GM23338 (cell line): Measurements from ENCODE around the gene FBXW7. TPM values are rescaled to one million over a fixed set of nuclear protein-coding genes. Genes with fewer than 3 reads are reported as not detected.

ENCODE experiments used
- ATAC-seq: fragments of 200-7000 bp; cut with Tn5 transposase; 3 replicates; pipeline ENCODE4 v1.9.1; 2020
- DNase-seq: peaks from one replicate; pipeline ENCODE4 v3.0.0-alpha.2; 2015; ENCODE audit warnings: low spot score
- H2AFZ ChIP-seq: fragments of 200-600 bp; sonication (generic); 2 replicates; pipeline ENCODE4 v1.8.0; 2016; ENCODE audit warnings: antibody characterized with exemption, mild to moderate bottlenecking, moderate library complexity
- H3F3A ChIP-seq: fragments of 200-600 bp; sonication (generic); replicated peaks from 2 replicates; pipeline ENCODE4 v1.8.0; 2017; ENCODE audit warnings: antibody characterized with exemption, mixed run types, low read depth
- H3K27ac ChIP-seq: fragments of 200-600 bp; sonication (generic); 2 replicates; pipeline ENCODE4 v1.6.1; 2016; ENCODE audit warnings: low read depth
- H3K27me3 ChIP-seq: fragments of 200-600 bp; sonication (generic); 2 replicates; pipeline ENCODE4 v1.8.0; 2016; ENCODE audit warnings: mild to moderate bottlenecking, mixed run types, moderate library complexity; ENCODE audit not compliant: insufficient read depth
- H3K36me3 ChIP-seq: fragments of 200-600 bp; sonication (generic); 2 replicates; pipeline ENCODE4 v1.8.0; 2016; ENCODE audit warnings: mild to moderate bottlenecking; ENCODE audit not compliant: insufficient read depth
- H3K4me1 ChIP-seq: fragments of 200-600 bp; sonication (generic); 2 replicates; pipeline ENCODE4 v1.8.0; 2016; ENCODE audit warnings: mild to moderate bottlenecking, moderate library complexity; ENCODE audit not compliant: insufficient read depth
- H3K4me2 ChIP-seq: fragments of 200-600 bp; sonication (generic); 2 replicates; pipeline ENCODE4 v1.7.1; 2017; ENCODE audit warnings: mixed run types
- H3K4me3 ChIP-seq: fragments of 200-600 bp; sonication (generic); 2 replicates; pipeline ENCODE4 v1.6.1; 2016; ENCODE audit warnings: mixed run types
- H3K79me2 ChIP-seq: fragments of 200-600 bp; sonication (generic); replicated peaks from 2 replicates; pipeline ENCODE4 v1.8.0; 2017; ENCODE audit warnings: mild to moderate bottlenecking; ENCODE audit not compliant: insufficient read depth
- H3K9me2 ChIP-seq: fragments of 200-600 bp; sonication (generic); 2 replicates; pipeline ENCODE4 v1.8.0; 2017; ENCODE audit not compliant: insufficient read depth
- H4K20me1 ChIP-seq: fragments of 200-600 bp; sonication (generic); replicated peaks from 2 replicates; pipeline ENCODE4 v1.8.0; 2017; ENCODE audit warnings: mild to moderate bottlenecking; ENCODE audit not compliant: insufficient read depth
- H3K27ac Mint-ChIP-seq: 2 replicates; pipeline ENCODE4 v1.8.0; 2020; ENCODE audit warnings: inconsistent platforms, mild to moderate bottlenecking, moderate library complexity, mixed read lengths
- H3K27me3 Mint-ChIP-seq: 3 replicates; pipeline ENCODE4 v1.8.0; 2022; ENCODE audit warnings: low read depth, mild to moderate bottlenecking, moderate library complexity, mixed read lengths, inconsistent platforms; ENCODE audit not compliant: insufficient read depth, poor library complexity
- H3K36me3 Mint-ChIP-seq: 3 replicates; pipeline ENCODE4 v1.8.0; 2021; ENCODE audit warnings: low read depth, mild to moderate bottlenecking, inconsistent platforms, moderate library complexity, mixed read lengths
- H3K4me1 Mint-ChIP-seq: 3 replicates; pipeline ENCODE4 v1.8.0; 2020; ENCODE audit warnings: mild to moderate bottlenecking, inconsistent platforms, mixed read lengths
- H3K4me3 Mint-ChIP-seq: 3 replicates; pipeline ENCODE4 v1.8.0; 2021; ENCODE audit warnings: moderate library complexity, mild to moderate bottlenecking, inconsistent platforms, mixed read lengths
- H3K9me3 Mint-ChIP-seq: 3 replicates; pipeline ENCODE4 v1.8.0; 2020; ENCODE audit warnings: moderate library complexity, mild to moderate bottlenecking, inconsistent platforms, mixed read lengths
- CTCF ChIP-seq, 2 experiments: fragments of 200-600 bp in 1 of 2; sonication (generic) in 1 of 2; conservative IDR thresholded peaks; 2 replicates each; pipeline versions ENCODE4 v1.5.1 to v1.6.1; 2016 to 2017; ENCODE audit warnings: antibody characterized with exemption in 2 of 2, low read depth in 2 of 2, mild to moderate bottlenecking in 2 of 2, moderate library complexity in 1 of 2
- EZH2phosphoT487 ChIP-seq: fragments of 200-600 bp; sonication (generic); IDR thresholded peaks from one replicate; pipeline ENCODE4 v1.8.1; 2018; ENCODE audit warnings: antibody characterized with exemption; ENCODE audit not compliant: unreplicated experiment
- JUNB ChIP-seq: IDR thresholded peaks from one replicate; pipeline ENCODE4 v1.6.1; 2016; ENCODE audit warnings: antibody characterized with exemption; ENCODE audit not compliant: unreplicated experiment
- NANOG ChIP-seq: IDR thresholded peaks from 2 replicates; pipeline ENCODE4 v1.6.1; 2016; ENCODE audit warnings: antibody characterized with exemption, borderline replicate concordance
- REST ChIP-seq: IDR thresholded peaks from one replicate; pipeline ENCODE4 v1.6.1; 2018; ENCODE audit warnings: antibody characterized with exemption; ENCODE audit not compliant: unreplicated experiment
- ZNF114 ChIP-seq: fragments of 250-450 bp; sonication (Bioruptor Pico); IDR thresholded peaks from 2 replicates; pipeline ENCODE4 v1.5.0; 2020; ENCODE audit warnings: mild to moderate bottlenecking, moderate library complexity
- ZNF462 ChIP-seq: fragments of 250-450 bp; sonication (Bioruptor Pico); IDR thresholded peaks from 2 replicates; pipeline ENCODE4 v1.5.0; 2020; ENCODE audit warnings: mild to moderate bottlenecking, moderate library complexity
- polyA plus RNA-seq: library from polyadenylated mRNA; unstranded; fragments of >200 nt; fragmentation: Nextera tagmentation; extraction: Ambion mirVana; gene quantifications from 2 replicates; pipeline ENCODE4 v1.2.1, GENCODE V29; 2016
- total RNA-seq: library from RNA; depleted of rRNA; stranded (reverse); fragments of >200 nt; shearing (Covaris generic); gene quantifications from 2 replicates; pipeline ENCODE4 v1.2.3, GENCODE V29; 2014

Gene FBXW7
- total and polyA plus RNA-seq, 2 experiments from 2014 or later, result 25.8 to 34.7 TPM

GRCh38 chr4:152463562-152463961, 72.3 kb downstream of the FBXW7 start (continued):
- TF ChIP-seq REST (no peak), NANOG (no peak), EZH2phosphoT487 (no peak)

GRCh38 chr4:152462695-152463094, 73.2 kb downstream of the FBXW7 start:
- DNase-seq (no peak), ATAC-seq (no peak)
- 0 out of 2 replicates have a peak, but pooled peaks cover 4% of the 10 kb centered on the region for H3K4me1 ChIP-seq
- H4K20me1 ChIP-seq, result no peaks in the 10 kb centered on the region; the same call in 1 of the 2 replicates
- Mint-ChIP-seq H3K27ac (no peak overlapping the region), H3K9me3 (no peaks in the 10 kb centered on the region), H3K36me3 (no peaks in the 10 kb centered on the region), H3K4me3 (no peak overlapping the region), H3K4me1 (peaks cover 18% of the 10 kb centered on the region), H3K27me3 (peaks cover 1% of the 10 kb centered on the region)
- H3K79me2 ChIP-seq, result peaks cover 86% of the 10 kb centered on the region
- TF ChIP-seq ZNF114 (CRISPR knock-in tag), result no peak
- TF ChIP-seq JUNB, result no peak
- TF ChIP-seq ZNF462 (CRISPR knock-in tag), result no peak
- TF ChIP-seq CTCF (conservative IDR thresholded peaks at IDR 0.05; ENCODE audit: low read depth in 2 of 2), result no peak
- H3K27me3 ChIP-seq, result no peaks in the 10 kb centered on the region
- H3K4me3 ChIP-seq, result no peak overlapping the region
- no peak overlapping the region for H2AFZ ChIP-seq
- no peaks in the 10 kb centered on the region for H3K36me3 ChIP-seq
- peak overlapping the region; percentile 46; the same call in 1 of the 2 replicates for H3K27ac ChIP-seq
- no peaks in the 10 kb centered on the region for H3K9me2 ChIP-seq
- no peaks in the 10 kb centered on the region for H3F3A ChIP-seq
- H3K4me2 ChIP-seq, result no peak overlapping the region
